SU-DHL-6 (cell line): ENCODE data around the gene ATRN.

Experiments
- CTCF ChIP-seq: fragments of 200-600 bp; sonication (generic); IDR thresholded peaks from one replicate; pipeline ENCODE4 v1.5.1; 2017; ENCODE audit warnings: antibody characterized with exemption, mild to moderate bottlenecking, low read length, moderate library complexity; ENCODE audit not compliant: insufficient read depth, poor library complexity, severe bottlenecking
- EZH2phosphoT487 ChIP-seq: fragments of 200-600 bp; sonication (generic), shearing (Covaris generic); conservative IDR thresholded peaks from 2 replicates; pipeline ENCODE4 v1.6.1; 2018; ENCODE audit warnings: mild to moderate bottlenecking, antibody characterized with exemption, low read length, moderate library complexity, mixed read lengths

- TF ChIP-seq CTCF = no peak
- TF ChIP-seq EZH2phosphoT487 = no peak
Observed at GRCh38 chr20:3696745-3697587, 226.1 kb downstream of the ATRN start.
